Muscle of back (tissue), 13 donors: Measurements from ENCODE around the gene USP21. TPM values are rescaled to one million over a fixed set of nuclear protein-coding genes. Genes with fewer than 3 reads are reported as not detected.
A peak's percentile ranks its signal among the peaks of the same experiment; 100 is the strongest.
"Not testable (repeated sequence)": the region's sequence is repeated elsewhere in the genome, so short reads cannot be mapped to it uniquely, and the experiment has no call there.

Source experiments
- DNase-seq, 3 donors: peaks; one replicate each; pipeline versions ENCODE4 v3.0.0 to v3.0.0-alpha.2; 2013
- long read RNA-seq, 9 donors: transcript quantifications; one replicate each; lab custom pipeline, GENCODE V29; 2026
- polyA plus RNA-seq, 10 donors: library from polyadenylated mRNA; unstranded; fragments of 120-200 nt; gene quantifications; one replicate each; pipeline ENCODE4 v1.2.1, GENCODE V29; 2013; ENCODE audit not compliant: insufficient read length in 10 of 10

Gene USP21, protein sequence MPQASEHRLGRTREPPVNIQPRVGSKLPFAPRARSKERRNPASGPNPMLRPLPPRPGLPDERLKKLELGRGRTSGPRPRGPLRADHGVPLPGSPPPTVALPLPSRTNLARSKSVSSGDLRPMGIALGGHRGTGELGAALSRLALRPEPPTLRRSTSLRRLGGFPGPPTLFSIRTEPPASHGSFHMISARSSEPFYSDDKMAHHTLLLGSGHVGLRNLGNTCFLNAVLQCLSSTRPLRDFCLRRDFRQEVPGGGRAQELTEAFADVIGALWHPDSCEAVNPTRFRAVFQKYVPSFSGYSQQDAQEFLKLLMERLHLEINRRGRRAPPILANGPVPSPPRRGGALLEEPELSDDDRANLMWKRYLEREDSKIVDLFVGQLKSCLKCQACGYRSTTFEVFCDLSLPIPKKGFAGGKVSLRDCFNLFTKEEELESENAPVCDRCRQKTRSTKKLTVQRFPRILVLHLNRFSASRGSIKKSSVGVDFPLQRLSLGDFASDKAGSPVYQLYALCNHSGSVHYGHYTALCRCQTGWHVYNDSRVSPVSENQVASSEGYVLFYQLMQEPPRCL
- 10 to 100 TPM; 24.5 to 33.2 (median 27.3) TPM for polyA plus RNA-seq
- long read RNA-seq, donor 1, partial matches to known transcripts = 0 of 4 reads
- long read RNA-seq, donor 1, other reads (novel, unspliced or antisense) = 0 of 4 reads
- long read RNA-seq, donor 2, partial matches to known transcripts = 0 of 3 reads
- long read RNA-seq, donor 2, other reads (novel, unspliced or antisense) = 0 of 3 reads
- long read RNA-seq, donor 3 = 0 reads
- long read RNA-seq, donor 4, partial matches to known transcripts = 0 of 2 reads
- long read RNA-seq, donor 4, other reads (novel, unspliced or antisense) = 0 of 2 reads
- long read RNA-seq, donor 5, partial matches to known transcripts = 5 of 8 reads
- long read RNA-seq, donor 5, other reads (novel, unspliced or antisense) = 0 of 8 reads
- long read RNA-seq, donor 6, partial matches to known transcripts = 0 of 4 reads
- long read RNA-seq, donor 6, other reads (novel, unspliced or antisense) = 0 of 4 reads
- long read RNA-seq, donor 7, partial matches to known transcripts = 0 of 3 reads
- long read RNA-seq, donor 7, other reads (novel, unspliced or antisense) = 0 of 3 reads
- long read RNA-seq, donor 8, partial matches to known transcripts = 5 of 7 reads
- long read RNA-seq, donor 8, other reads (novel, unspliced or antisense) = 0 of 7 reads
- long read RNA-seq, donor 9, partial matches to known transcripts = 0 of 1 reads
- long read RNA-seq, donor 9, other reads (novel, unspliced or antisense) = 0 of 1 reads

DNA sequence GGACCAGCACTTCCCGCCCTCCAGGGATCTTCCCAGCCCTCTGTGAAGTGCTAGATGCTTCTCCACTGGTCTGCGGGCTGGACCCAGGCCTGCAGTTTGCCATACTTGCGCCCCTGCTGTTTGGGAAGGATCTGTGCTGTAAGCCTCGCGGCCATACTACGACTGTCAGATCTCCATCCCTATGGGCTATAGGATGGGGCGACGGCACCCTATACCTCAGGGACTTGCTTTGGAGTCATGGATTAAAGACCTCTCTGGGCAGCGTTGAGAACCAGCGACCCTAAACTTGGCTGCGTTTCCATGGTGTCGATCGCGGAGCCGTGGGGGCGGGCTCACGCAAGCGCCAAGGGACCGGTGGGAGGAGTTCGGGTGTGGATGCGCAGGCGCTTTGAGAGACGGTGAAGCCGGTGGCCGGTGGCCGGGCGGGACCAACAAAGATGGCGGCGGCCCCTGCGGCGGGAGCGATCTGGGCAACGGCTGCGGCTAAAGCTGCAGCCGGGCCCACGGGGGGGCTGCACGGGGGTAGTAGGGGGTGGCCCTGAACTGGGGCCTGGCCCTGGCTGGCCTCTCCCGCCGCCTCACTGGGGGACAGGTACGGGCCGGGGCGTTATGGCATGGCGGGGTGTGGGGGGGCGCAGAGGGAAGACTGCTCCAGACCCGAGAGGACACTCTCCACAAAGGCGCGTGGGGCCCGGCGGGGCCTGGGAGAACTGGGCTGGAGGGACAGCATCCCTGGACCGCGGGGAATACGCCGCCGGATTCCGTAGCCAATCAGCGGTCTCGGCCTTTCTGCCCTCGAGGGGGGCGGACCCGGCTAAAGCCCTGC lies at the start of gene USP21:
TSS of gene USP21 (plus strand) at position 414 of the 826 bp plus-strand sequence. CDS start 1,141 bp downstream, outside the sequence.
- peak; percentile 92 to 97 (median 95) for DNase-seq

DNA sequence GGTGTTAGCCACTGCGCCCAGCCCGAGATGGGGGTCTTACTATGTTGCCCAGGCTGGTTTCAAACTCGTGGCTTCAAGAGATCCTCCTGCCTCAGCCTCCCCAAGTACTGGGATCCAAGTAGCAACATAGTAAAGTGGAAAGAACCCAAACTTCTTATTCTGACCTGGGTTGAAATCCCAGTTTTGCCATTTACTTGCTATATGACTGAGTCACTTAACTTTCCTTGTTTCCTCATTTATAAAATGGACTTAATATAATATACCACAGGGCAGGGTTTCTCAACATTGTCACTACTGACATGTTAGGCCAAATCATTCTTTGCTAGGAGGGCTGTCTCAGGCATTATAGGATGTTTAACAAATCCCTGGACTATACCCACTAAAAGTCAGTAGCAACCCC lies 48.2 kb upstream of the USP21 start:
- DNase-seq = no peak

DNA sequence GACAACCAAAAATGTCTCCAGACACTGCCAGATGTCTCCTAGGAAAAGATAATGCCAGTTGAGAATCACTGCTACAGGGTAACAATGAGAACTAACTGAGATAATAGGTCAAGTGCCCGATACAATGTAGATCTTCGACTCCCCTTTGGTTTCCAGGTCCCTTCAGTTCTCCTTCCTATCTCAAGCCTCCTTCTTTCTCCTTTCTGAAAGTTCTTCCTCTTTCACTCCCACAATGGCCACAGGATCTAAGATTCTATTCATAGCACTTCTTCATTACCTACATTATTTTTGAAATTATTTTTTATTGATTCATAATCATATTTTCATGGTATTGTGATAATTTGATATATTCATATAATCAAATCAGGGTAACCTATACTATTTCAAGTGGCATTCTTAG lies 47.8 kb upstream of the USP21 start:
- DNase-seq = no peak

DNA sequence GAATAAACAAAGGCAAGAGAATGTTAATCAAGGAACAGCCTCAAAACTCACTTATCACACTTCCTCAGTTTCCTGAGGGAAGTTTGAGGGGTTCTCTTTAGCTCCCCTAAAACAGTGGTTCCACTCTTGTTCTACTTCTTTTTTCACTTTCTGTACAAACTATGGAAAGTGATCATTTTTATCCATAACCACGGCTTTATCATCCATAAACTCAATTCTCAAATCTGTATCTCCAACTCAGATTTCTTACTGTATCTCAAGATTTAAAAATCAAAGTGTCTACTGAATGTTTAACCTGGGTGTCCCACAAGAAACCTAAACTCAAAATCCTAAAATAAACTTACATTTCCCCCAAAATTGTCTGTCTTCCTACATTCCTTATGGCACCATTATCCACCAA lies 45.4 kb upstream of the USP21 start:
- no peak for DNase-seq

DNA sequence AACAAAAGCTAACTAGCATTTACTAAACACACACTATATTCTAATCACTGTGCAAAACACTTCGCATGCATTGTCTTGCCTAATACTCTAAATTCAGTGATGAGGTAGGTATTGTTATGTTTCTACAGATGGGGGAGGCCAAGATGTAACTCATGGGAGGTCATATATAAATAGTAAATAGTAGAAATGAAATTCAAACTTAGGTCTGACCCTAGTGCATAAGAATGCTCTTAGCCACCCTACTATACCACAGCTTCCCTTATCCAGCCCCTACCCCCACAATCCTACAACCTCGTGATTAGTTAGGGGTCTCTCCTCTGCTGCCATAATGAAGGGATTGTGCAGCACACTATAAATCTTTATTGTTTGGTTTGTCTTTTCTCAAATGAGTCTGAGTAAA lies 44.7 kb upstream of the USP21 start:
- DNase-seq = no peak

DNA sequence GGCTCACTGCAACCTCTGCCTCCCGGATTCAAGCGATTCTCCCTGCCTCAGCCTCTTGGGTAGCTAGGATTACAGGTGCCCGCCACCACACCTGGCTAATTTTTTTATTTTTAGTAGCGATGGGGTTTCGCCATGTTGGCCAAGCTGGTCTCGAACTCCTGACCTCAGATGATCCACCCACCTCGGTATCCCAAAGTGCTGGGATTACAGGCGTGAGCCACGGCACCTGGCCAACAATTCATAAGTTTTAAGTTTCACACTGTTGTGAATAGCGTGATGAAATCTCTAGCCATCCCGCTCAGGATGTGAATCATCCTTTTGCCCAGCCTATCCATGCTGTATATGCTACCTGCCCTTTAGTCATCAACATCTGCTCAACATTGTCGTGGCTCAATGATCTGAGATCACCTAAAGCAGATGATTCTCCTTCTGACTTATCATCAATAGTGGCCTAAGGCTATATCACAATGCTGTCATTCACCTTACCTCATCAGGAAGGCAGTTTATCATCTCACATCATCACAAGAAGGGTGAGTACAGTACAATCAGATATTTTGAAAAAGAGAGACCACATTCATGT lies 44.1 kb upstream of the USP21 start:
- no peak for DNase-seq

DNA sequence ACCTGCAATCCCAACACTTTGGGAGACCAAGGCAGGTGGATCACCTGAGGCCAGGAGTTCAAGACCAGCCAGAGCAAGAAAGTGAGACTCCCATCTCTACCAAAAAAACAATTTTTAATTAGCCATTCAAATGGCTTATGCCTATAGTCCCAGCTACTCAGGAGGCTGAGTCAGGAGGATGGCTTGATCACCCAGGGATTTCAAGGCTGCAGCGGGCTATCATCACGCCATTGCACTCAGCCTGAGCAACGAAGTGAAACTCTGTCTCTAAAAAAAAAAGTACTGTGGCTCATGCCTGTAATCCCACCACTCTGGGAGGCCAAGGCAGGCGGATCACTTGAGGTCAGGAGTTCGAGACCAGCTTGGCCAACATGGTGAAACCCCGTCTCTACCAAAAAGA lies 43.3 kb upstream of the USP21 start:
- DNase-seq = not testable (repeated sequence)

DNA sequence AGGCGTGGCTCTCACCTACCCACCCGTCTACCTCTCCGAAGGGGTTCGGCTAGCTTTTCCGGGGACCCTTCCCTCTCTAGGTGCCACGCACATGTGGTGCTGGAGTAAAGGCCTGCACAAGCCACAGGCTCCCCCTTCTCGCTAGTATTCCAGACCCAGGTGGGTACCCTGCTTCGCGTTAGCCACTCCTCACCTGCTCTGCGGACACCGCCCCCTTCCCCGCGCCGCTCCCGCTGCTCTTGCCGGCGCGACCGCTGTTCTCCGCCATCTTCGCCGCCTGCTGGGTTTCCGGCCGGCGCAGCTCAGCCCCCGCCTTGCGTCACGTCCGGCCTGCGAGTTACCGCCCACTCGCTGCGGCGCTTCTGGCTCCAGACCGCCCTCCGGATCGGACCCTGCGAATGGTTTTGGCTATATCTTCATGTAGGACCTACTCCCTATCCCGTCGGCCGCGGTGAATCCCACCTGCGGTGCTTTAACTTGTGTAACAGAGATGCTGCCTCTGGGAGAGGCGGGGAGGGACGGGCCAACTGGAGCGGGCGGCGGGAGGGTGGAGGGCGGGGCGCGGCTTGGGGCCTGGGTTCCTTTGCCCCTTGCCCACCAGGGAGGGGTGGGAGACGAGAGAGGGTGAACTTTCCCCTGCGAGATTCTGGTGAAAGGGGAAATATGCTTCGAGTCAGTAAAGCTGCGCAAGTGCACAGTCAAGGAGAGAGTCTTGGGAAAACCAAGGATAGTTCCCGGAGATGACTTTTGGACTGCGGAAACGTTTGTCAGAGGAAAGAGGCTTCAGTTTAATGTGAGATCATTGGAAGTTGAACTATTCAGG lies 41.3 kb upstream of the USP21 start, which contains the start of the genes NIT1 and PFDN2:
TSS of gene NIT1 (plus strand) at position 347 of the 823 bp plus-strand sequence. CDS start at position 419, 72 bp downstream.
TSS of gene PFDN2 (minus strand) at position 279 of the 823 bp plus-strand sequence. CDS start at position 268, 11 bp downstream.
- DNase-seq = peak; percentile 76 to 97 (median 94)

DNA sequence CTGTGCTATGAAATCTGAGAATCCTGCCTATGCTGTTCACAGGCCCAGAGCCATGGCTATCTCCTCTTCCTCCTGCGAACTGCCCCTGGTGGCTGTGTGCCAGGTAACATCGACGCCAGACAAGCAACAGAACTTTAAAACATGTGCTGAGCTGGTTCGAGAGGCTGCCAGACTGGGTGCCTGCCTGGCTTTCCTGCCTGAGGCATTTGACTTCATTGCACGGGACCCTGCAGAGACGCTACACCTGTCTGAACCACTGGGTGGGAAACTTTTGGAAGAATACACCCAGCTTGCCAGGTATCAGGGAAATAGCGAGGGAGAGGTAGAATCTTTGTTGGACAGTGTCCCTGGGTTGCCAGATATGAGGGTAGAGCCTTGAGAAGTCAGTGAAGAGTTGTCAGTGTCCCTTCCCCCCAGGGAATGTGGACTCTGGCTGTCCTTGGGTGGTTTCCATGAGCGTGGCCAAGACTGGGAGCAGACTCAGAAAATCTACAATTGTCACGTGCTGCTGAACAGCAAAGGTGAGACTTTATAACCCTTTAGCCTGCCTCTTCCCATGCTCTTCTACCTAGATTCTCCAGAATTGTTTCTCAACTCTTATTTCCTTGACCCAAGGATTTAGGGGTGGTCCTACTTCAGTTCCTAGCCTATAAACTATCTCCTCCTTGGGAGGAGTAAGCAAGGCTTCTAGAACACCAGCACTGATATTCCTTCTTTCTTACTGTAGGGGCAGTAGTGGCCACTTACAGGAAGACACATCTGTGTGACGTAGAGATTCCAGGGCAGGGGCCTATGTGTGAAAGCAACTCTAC lies 40.0 kb upstream of the USP21 start:
- DNase-seq = peak in 2 of 3 donors; percentile 38 to 75

DNA sequence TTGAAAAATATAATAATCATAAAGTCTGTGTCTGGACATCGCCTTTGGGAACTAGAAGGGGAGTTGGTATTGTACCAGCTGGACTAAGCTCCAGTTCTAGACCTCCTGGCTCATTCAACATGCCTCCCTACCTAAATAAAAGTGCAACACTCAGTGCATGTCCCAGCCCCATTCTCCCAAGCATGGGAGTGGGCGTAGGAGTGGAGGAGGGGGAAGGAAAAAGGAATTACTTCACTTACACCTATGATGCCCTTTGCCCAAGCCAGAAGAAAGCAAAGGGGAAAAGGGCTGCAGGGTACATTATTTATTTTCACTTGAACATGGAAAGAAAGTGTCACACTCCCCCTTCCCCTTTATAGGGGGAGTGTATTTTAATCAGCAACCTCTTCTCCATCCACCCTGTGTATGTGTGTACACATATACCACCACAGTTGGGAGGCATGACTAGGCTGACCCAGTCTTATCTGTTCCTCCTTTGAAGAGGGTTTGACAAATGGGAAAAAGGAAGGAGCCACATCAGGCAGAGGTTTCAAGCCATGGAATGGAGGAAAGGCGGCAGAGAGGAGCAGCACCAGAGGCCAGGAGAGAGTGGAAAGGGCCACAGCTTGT lies 38.2 kb upstream of the USP21 start:
- no peak for DNase-seq

DNA sequence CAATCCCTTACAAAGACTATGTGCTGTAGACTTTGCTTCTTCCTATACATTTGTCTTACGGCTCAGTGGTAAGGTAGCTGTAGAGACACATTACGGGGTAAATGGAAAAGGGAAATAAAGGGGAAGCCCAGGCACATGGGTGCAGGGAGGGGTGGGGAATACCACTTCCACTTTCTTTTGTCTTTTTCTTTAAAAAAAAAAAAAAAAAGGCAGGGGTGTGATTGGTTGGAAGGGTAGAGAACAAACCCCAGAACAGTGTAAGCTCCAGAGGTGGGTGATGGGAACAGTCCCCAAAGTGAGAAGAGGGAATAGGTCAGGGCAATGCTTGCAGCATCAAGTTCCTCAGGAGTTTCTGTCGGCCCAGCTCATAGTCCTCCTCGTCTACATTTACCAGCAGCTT lies 37.5 kb upstream of the USP21 start:
- DNase-seq = peak in 1 of 3 donors; percentile 15

DNA sequence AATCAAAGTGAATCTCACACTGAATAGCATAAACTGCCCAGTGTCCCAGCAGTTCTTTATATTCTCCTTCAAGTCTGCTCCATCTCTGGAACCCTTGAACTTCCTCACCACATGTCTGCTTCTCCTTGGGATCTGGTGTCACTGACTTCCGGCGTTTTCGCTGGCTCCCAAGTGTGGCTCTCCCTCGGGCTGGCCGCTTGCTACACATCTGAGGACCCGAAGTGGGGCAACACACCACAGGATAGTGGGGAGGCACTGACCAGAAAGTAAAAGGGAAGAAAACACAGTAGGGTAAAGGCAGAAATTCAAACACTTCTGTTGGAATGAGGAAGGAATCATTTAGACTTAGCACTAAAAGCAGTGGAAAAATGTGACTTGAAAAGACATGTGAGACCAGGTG lies 36.3 kb upstream of the USP21 start:
- no peak for DNase-seq

DNA sequence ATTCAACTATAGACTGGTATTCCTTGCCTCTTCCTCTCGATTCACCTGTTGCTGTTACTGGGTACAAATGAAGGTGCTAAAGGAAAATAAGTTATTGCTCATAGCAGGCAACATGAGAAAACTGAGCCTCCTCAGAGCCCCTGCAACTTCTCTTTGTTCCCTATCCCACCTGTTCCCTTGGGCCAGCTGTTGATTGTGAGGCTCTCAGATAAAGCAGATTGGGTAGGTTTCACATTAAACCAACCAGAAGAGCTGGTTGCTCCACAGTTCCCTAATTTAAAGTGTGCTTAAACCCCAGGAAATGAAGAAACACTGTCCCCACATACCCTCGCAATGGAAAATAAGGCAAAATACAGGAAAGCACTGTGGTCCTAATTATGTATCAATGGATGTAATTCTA lies 31.7 kb upstream of the USP21 start:
- no peak for DNase-seq

DNA sequence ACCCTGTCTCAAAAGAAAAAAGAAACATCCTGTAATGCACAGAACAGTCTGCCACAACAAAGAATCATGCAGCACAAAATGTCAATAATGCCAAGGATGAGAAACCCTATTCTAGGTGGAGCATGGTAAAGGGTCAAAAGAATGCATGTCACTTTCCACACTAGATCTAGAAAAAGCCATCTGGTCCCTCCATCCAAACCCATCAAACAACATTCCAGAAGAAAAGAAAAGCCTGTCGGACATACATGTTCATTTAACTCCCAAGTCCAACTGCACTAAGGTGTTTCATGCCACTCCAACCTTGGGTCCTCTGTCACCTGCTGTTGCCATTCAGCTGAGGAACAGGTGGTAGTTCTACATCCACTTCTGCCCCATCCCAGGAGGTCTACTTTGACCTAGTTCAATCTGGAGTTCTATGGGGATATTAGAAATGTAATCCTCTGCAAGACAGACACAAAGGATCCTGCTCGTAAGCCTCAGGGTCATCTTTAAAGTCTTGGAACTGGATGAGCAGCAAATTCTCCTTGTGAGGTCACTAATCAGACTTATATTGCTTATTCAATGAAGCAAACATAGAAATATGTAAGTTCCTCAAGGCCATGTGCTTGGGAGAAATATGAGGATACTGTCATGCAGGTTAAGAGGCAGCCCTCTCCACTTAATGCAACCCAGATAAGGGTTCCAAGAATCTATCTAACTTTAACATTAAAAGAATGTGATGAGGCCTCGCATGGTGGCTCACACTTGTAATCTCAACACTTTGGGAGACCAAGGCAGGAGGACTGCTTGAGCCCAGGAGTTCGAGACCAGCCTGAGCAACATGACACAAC lies 30.5 kb upstream of the USP21 start:
- peak in 1 of 3 donors; percentile 15 for DNase-seq

DNA sequence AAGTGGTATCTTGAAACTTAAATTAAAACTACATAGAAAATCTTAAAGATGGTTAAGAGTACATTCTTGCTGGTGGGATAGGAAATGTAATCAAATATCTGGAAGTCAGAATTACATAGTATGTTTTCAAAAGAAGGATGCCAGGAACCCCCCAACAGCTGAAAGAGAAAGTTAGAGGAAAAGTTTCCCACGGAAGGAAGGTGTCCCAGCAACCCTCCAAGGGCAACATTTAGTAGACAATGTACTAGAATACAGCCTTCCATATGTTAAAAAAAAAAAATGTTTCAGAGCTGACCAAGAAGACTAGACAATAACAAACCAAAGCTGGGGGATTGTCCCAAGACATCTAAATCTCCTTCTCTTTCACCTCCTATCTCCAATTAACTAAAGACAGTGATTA lies 29.0 kb upstream of the USP21 start:
- no peak for DNase-seq

DNA sequence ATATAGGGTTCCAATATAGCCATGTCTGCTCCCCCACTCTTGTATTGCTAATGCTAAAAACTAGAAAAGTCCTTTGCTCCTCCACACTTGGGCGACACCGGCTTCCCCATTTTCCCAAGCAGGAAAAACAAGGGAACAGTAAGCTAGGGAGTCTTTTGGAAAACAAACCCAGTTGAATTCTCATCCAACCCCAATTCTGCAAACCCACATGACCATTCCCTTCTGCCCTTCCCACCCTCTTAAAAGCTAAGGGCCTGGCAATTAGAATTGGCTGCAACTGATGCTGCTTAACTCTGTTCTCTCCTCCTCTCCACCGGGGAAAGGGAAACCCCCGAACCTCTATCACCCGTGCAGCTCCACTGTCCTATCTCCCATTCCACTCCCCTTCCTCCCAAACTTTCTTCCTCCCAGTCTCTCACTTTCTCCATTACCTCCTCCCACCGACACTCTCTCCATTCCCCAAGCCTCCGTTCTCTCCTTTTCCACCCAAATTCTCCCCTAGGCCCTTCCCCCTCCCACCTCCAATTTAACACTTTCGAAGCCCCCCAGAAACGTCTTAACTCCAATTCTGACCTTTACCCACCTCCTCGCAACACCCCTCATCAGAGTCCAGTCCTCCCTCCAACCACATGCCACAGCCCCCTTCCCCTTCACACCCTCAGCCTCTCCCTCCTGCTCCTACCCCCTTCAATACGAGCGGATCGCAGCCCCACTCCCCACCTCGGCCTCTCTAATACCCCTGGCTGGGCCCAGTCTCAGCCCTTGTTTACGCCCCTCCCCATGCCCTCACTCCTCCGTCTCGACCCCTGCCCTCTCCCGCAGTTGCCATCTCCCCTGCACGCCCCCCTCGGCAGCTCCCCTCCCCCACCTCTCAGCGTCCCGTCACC lies 27.5 kb upstream of the USP21 start:
- peak; percentile 41 to 71 (median 55) for DNase-seq
